GM12801 (cell line): Measurements from ENCODE around the gene NDUFS7.

Experiments
- CTCF ChIP-seq: IDR thresholded peaks from one replicate; pipeline ENCODE4 v1.5.1; 2011; ENCODE audit warnings: control low read depth; ENCODE audit not compliant: insufficient read length; ENCODE audit errors: extremely low read depth

NDUFS7 gene

GRCh38 chr19:1440418-1440801, 56.7 kb downstream of the NDUFS7 start:
- no peak for TF ChIP-seq CTCF

- no peak for TF ChIP-seq CTCF
Measured at GRCh38 chr19:1441022-1441426, 57.3 kb downstream of the NDUFS7 start.

- TF ChIP-seq CTCF, result no peak
Measured at GRCh38 chr19:1441677-1442438, 58.2 kb downstream of the NDUFS7 start.
